Amniotic stem cell (primary cell): ENCODE data around the gene CYLD.

Experiments used
- DNase-seq: peaks from one replicate; lab custom pipeline; 2025; lab: John Stamatoyannopoulos, UW

CYLD gene

GRCh38 chr16:50847166-50847565 lies 105.3 kb downstream of the CYLD start:
- DNase-seq, result no peak

- no peak for DNase-seq
These were observed 107.0 kb downstream of the CYLD start for GRCh38 chr16:50848755-50849514.
